ENCODE results near the gene AFAP1L2. TPM values are rescaled to one million over a fixed set of nuclear protein-coding genes. Genes with fewer than 3 reads are reported as not detected.

The AFAP1L2 gene
- total RNA-seq (ENCODE audit: low replicate concordance) = 0.18 TPM in 1 of 2 replicates, not detected in the other

- no peak within 1 kb of the TSS for H3K4me3 ChIP-seq (ENCODE audit: low read depth, low read length)
- no peak for DNase-seq (ENCODE audit: low read depth)
- no peak for TF ChIP-seq CTCF (IDR thresholded peaks at IDR 0.05; ENCODE audit: insufficient read depth, low read length)
Measured at GRCh38 chr10:114404171-114405010, at the start of gene AFAP1L2. TSS of gene AFAP1L2 (minus strand) at chr10:114404502. CDS start at chr10:114404455, 47 bp downstream.

- no peak for TF ChIP-seq CTCF (IDR thresholded peaks at IDR 0.05; ENCODE audit: insufficient read depth, low read length)
- no peak for DNase-seq (ENCODE audit: low read depth)
- no peak overlapping the region for H3K4me3 ChIP-seq (ENCODE audit: low read depth, low read length)
Measured at GRCh38 chr10:114453576-114453975, 49.3 kb upstream of the AFAP1L2 start.

- TF ChIP-seq CTCF (IDR thresholded peaks at IDR 0.05; ENCODE audit: insufficient read depth, low read length) = no peak
- DNase-seq (ENCODE audit: low read depth) = no peak
- H3K4me3 ChIP-seq (ENCODE audit: low read depth, low read length) = no peak overlapping the region
Measured at GRCh38 chr10:114448897-114449296, 44.6 kb upstream of the AFAP1L2 start.

GRCh38 chr10:114445332-114445731 is 41.0 kb upstream of the AFAP1L2 start:
- no peak overlapping the region for H3K4me3 ChIP-seq (ENCODE audit: low read depth, low read length)
- no peak for DNase-seq (ENCODE audit: low read depth)
- no peak for TF ChIP-seq CTCF (IDR thresholded peaks at IDR 0.05; ENCODE audit: insufficient read depth, low read length)

- no peak for DNase-seq (ENCODE audit: low read depth)
- no peak overlapping the region for H3K4me3 ChIP-seq (ENCODE audit: low read depth, low read length)
- no peak for TF ChIP-seq CTCF (IDR thresholded peaks at IDR 0.05; ENCODE audit: insufficient read depth, low read length)
Measured at GRCh38 chr10:114444819-114445218, 40.5 kb upstream of the AFAP1L2 start.

- H3K4me3 ChIP-seq (ENCODE audit: low read depth, low read length) = no peak overlapping the region
- DNase-seq (ENCODE audit: low read depth) = no peak
- no peak for TF ChIP-seq CTCF (IDR thresholded peaks at IDR 0.05; ENCODE audit: insufficient read depth, low read length)
Measured at GRCh38 chr10:114442091-114442630, 37.9 kb upstream of the AFAP1L2 start.
